H54 (cell line): ENCODE measurements around the gene ANO6.

Experiments used
- DNase-seq: peaks from one replicate; pipeline ENCODE4 v3.0.0; 2011; ENCODE audit warnings: low spot score, mixed read lengths; ENCODE audit not compliant: insufficient read length
- FAIRE-seq: peaks from 3 replicates; lab custom pipeline; 2011; peaks lifted over from hg19 to GRCh38; lab: Jason Lieb, UNC
- POLR2A ChIP-seq: IDR thresholded peaks from 2 replicates; pipeline ENCODE4 v1.6.1; 2011; ENCODE audit warnings: low read depth, mild to moderate bottlenecking, low read length

ANO6 gene

DNA sequence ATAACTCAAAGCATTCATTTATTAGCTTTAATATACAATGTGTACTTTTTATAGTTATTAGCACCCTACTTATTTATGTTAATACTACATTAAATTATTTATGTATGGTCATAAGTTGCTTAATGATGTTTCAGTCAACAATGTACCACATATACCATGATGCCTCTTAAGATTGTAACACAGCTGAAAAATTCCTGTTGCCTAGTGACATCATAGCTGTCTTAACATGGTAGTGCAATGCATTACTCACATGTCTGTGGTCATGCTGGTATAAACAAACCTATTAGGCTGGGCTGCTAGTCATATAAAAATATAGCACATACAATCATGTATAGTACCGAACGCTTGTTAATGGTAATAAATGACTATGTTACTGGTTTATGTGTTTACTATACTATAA lies 120.4 kb downstream of the ANO6 start:
- TF ChIP-seq POLR2A, result no peak

DNA sequence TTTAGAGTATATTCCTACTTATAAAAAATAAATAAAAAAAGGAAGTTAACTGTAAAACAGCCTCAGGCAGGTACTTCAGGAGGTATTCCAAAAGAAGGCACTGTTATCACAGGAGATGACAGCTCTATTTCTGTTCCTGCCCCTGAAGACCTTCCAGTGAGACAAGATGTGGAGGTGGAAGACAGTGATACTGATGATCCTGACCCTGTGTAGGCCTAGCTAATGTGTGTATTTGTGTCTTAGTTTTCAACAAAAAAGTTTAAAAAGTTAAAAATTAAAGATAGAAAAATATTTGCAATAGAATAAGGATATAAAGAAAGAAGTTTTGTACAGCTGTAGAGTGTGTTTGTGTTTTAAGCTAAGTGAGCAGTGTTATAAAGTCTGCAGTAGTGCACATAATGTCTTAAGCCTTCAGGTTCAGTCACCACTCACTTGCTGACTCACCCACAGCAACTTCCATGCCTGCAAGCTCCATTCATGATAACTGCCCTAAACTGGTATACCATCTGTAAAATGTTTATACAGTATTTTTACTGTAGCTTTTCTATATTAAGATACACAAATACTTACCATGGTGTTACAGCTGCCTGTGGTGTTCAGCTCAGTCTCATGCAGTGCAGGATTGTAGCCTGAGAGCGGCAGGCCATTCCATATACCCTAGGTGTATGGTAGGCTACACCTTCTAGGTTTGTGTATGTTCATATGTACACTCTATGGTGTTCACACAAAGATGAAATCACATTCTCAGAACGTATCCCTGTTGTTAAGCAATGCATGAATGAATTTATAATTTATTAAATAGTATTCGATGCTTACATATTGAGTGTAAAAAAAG lies 121.1 kb downstream of the ANO6 start:
- TF ChIP-seq POLR2A, result no peak
- FAIRE-seq, result peak; percentile 99
- DNase-seq, result no peak

More for the DNA sequence above, 120.4 kb downstream of the ANO6 start:
- DNase-seq, result no peak
- peak; percentile 95 for FAIRE-seq

DNA sequence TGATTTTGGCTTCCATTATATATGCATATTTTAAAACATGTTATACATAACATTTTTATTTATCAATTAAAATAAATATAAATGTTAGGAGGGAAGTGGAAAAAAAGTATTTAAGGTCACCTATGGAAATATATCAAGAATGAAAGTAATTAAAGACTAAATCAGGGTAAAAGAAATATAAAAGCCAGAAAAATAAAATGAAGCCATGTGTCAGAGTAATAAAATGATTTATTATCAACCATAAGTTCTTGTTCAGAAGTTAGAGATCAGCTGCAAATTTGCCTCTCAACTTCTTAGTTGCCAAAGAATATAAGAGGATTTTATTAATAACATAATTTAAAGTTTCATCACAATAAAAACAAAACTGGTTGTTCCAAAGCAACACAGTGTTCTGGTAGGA lies 121.9 kb downstream of the ANO6 start:
- FAIRE-seq (no peak), DNase-seq (no peak)
- no peak for TF ChIP-seq POLR2A

DNA sequence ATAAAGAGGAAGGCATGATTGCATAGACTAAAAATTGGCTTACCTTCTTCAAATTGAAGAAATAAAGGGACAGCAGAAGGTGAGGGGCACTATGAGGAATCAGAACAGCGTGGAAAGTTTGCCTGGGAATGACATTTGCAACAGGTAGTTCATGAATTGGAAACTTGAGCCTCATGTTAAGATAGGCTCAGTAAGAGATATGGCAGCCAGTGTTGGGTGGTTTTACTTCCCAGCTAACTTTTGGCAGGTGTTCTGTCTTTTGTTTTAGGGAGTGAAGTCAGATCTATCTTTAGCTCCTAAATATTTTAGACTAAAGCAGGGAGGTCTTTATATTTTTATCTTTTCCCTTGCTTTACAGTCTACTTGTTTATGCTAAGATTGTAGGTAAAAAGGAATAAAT lies 122.4 kb downstream of the ANO6 start:
- no peak for TF ChIP-seq POLR2A
- DNase-seq (no peak), FAIRE-seq (peak; percentile 6)

DNA sequence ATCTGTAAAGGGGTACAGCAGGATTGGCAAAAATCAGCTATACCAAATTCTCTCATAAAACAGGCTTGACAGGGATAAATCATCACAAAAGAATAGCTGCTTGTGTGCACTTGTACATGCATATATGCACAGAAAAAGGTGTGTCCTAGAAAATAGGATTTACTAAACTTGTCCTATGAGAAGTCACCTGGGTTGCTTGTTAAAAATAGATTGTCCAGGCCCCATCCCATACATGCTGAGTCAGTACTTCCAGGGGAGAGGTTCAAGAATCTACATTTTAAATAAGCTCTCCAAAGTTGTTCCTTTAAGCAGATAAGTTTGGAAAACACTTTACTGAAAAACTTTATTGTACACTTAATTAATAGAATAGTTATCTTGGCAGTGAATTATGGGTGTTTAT lies 123.1 kb downstream of the ANO6 start:
- DNase-seq (no peak), FAIRE-seq (no peak)
- no peak for TF ChIP-seq POLR2A

DNA sequence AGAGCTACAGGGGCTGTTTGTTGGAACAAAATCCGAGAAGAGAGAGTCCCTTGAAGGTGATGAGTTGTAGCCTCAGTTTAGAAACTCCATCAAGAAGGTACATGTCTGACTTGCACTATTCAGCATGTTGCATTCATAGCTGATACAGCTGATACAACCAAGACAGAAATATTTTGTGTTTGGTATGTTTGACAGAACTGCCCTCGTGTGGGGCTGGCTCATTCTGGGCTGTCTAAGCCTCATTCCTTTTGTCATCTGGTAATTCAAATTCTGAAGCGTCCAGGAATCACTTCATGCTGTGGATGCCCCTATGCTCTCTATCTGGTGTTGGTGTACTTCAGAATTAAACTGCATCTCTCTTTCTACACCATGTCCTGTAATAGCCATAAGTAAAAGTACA lies 126.3 kb downstream of the ANO6 start:
- no peak for TF ChIP-seq POLR2A
- DNase-seq, result no peak
- FAIRE-seq, result no peak

DNA sequence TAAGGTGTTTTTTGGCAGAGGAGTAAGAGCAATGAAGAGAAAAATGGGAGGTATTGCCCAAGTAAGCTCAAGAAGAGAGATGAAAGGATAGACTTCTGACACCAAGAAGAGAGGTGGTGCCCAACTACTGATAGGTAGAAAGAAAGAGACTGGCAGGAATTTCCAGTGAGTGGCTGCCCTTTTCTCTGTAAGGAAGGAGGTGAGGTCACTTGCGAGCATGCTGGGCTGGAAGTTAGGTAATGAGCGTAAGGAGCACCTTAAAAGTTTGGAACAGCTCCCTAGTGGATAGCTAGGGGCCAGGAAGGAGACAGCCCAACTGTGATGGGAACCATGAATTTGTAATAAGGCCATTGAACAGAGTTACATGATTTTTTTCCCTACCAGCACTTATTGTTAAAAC lies 127.0 kb downstream of the ANO6 start:
- FAIRE-seq (no peak), DNase-seq (no peak)
- no peak for TF ChIP-seq POLR2A

DNA sequence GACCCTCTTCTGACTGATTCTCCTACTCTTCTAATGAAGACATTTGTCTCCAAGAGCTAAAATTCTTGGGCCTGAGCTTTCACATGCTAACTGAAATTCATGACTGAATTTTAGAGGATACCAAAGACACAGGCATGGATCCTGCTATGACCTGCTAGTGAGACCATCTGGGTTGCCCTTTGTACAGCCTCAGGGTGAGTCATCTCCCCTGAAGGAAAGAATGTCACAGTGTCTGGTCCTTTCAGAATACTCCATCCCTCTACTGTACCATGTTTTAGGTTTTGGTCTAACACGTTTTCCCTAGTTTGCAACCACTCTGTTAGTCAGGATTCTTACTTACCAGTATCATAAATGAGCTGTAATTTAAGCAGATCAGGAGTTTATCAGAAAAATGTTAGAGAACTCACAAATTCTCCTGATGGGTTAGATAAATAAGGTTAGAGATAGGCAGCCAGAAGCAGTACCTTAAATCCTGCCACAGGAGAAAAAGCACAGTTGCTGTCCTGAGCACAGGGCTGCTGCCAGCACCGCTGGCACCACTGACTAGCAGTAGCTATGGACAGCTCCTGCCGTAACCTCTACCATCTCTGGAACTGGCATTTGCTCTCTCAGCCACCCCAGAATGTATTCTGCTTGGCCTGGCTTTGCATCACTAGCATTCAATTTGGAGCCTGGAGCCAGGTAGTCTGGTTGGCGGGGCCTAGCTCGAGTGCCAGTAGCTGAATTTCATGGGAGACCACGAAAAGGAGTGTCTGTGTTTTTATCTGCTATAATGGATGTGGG lies 127.6 kb downstream of the ANO6 start:
- DNase-seq (peak; percentile 8), FAIRE-seq (peak; percentile 91)
- TF ChIP-seq POLR2A, result no peak

DNA sequence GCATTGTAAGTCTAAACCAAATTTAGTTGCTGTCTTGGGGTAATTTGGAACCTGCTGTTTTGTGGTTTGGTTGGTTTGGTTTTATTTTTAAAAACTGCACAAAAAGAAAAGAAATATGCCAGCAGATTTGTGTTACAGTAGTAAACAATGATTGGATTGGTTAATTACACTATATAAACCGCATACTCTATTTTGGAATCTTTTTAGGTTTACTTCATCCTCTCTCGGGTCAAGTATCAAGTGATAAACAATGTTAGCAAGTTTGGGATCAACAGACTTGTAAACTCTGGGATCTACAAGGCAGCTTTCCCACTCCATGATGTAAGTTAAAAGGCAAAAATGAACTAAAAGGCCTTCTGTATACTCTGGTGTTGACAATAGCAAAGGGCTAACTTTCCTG lies 132.4 kb downstream of the ANO6 start:
- no peak for FAIRE-seq
- no peak for TF ChIP-seq POLR2A
- no peak for DNase-seq

DNA sequence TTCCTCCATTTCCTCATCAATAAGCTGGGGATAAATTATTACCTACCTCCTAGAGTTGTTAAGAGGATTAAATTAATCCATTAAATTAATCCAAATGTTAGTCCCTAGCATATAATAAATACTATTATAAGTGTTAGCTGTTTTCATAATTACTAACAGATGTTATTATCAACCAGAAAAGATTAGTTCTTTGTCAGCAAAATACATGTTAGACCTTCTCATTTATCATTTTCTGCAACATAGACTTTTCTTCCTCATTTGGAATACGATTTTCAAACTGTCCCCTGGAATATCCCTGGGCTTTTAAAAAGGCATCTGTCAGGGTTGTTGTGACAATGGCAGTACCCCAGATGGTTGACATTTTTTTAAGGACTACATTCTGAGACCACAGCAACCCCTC lies 133.1 kb downstream of the ANO6 start:
- DNase-seq (no peak), FAIRE-seq (no peak)
- no peak for TF ChIP-seq POLR2A

DNA sequence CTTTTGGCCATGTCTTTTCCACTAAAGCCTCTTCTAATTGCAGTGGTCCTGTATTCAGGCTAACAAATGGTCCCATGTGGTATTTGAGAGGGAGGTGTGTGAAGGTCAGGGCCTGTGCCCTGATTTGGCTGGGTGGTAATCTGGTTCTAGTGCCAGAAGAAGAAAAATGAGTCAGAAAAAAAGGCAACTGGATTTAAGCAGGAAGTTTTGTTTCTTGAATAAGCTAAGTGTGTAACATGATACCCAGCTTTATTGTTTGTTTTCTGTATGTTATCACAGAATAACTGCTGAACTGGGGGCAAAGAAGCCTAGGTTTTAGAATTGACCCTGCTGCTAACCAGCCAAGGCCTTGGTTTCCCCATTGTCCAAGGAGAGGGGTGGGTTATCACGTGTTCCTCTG lies 134.0 kb downstream of the ANO6 start:
- DNase-seq, result no peak
- no peak for TF ChIP-seq POLR2A
- FAIRE-seq, result no peak

DNA sequence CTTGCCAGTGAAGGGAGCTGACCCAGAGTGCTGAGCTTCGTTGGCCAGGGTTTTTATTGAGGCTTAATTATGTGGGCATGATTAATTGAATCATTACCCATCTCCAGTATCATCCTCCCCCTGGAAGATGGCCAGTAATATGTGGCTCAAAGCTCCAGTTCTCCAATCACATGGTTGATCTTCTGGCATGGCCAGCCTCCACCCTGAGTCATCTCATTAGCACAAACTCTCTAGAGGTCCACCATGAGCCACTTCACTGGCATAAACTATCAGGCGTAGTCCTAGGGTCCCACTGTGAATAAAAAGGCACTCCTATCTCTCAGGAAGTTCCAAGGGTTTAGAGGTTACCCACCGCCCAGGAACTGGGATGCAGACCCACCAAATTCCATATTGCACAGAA lies 135.0 kb downstream of the ANO6 start:
- FAIRE-seq, result no peak
- no peak for TF ChIP-seq POLR2A
- no peak for DNase-seq

DNA sequence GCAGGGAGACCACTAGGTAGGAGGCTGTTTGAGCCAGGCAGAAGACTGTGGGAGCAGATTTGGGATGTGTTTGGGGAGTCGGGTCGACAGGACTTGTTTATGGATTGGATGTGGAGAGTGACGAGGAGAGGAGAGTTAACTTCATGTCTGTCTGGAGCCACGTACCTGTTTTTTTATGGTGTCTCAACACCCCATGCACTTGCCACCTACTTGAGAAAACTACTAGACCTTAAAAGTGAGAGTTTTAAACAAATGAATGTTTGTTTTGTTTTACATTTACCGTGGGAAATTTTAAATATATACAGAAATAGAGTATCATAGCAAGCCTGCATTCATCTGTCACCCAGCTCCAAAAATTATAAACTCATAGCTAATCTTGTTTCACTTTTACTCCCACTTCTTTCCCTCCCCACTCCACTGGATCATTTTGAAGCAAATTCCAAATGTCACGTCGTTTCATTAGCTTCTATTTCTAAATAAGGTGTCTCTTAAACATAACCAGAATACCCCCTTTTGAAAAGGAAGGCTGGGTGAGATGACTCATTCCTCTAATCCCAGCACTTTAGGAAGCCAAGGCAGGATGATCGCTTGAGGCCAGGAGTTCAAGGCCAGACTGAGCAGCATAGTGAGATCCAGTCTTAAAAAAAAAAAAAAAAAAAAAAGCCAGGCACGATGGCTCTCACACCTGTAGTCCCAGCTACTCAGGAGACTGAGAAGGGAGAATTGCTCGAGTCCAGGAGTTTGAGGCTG lies 136.2 kb downstream of the ANO6 start:
- no peak for TF ChIP-seq POLR2A

DNA sequence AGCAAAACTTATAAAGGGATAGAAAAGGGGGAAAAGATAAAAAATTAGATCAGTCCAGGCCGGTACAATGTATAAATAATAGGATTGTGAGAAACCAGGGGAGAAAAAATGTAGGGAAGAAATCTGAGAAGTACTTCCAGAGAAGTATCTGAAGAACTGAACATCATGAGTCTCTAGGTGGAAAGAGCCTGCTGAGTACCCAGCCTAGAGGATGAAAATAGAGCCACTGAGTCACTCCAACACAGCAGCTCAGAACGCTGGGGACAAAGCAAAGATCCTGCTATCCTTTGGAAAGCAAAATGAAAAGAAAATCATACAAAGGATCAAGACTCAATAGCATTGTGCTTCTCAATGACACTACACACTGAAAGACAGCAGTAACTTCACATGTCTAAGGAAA lies 138.0 kb downstream of the ANO6 start:
- FAIRE-seq, result no peak
- DNase-seq, result no peak
- no peak for TF ChIP-seq POLR2A

More for the DNA sequence above, 136.2 kb downstream of the ANO6 start:
- FAIRE-seq, result no peak
- DNase-seq, result no peak
